ENCODE measurements around the gene TMUB1.
A peak's percentile ranks its signal among the peaks of the same experiment; 100 is the strongest.

The TMUB1 gene

DNA sequence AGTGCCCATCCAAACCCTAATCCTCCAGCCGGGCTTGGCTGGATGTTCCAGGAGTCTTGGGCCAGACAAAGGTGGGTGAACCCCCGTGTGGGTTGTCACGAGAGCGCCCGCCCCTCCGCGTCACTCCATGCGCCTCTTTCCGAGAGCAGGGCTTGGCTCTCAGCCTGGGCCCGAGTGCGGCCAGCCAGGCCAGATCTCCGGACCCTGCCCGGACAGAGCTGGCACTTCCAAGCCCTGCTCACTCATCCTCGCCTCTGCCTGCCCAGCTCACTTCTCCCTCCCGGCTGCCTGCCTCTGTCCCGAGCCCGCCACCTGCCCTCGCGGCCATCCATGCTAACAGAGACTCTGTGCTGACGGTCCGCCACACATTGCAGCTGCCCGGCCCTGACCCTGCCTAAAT lies 37.6 kb upstream of the TMUB1 start:
- DNase-seq: no peak

DNA sequence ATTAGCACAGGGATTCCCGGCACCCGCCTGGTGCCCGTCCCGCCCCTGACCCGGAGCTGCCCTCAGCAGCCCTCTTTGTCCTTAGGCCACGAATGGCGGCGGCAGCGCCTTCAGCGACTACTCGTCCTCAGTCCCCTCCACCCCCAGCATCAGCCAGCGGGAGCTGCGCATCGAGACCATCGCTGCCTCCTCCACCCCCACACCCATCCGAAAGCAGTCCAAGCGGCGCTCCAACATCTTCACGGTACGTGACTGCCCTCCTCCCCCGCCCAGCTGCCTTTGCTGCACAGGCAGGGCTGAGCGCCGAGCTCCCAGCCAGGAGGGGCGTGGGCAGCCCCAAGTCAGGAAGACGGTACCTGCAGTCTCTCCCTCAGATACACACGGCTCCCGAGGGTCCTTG lies 36.6 kb upstream of the TMUB1 start:
- no peak for DNase-seq

DNA sequence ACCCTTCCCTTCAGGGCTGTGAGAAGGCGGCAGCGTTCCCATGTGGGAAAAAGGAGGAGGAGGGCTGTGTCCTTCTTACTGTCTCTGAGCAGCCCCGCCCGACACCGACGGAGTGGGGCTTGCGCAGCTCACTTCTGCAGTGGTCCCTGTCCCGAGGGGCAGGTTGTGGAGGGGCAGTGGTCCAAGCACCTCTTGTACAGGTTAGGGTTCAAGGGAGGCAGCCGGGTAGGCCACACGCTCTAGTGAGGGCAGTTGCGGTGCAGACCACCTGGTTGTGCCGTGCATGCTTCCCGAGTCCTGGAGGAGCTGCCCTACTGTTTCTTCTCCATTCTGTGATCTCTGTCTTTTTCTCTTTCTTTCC lies 35.7 kb upstream of the TMUB1 start:
- no peak for DNase-seq

DNA sequence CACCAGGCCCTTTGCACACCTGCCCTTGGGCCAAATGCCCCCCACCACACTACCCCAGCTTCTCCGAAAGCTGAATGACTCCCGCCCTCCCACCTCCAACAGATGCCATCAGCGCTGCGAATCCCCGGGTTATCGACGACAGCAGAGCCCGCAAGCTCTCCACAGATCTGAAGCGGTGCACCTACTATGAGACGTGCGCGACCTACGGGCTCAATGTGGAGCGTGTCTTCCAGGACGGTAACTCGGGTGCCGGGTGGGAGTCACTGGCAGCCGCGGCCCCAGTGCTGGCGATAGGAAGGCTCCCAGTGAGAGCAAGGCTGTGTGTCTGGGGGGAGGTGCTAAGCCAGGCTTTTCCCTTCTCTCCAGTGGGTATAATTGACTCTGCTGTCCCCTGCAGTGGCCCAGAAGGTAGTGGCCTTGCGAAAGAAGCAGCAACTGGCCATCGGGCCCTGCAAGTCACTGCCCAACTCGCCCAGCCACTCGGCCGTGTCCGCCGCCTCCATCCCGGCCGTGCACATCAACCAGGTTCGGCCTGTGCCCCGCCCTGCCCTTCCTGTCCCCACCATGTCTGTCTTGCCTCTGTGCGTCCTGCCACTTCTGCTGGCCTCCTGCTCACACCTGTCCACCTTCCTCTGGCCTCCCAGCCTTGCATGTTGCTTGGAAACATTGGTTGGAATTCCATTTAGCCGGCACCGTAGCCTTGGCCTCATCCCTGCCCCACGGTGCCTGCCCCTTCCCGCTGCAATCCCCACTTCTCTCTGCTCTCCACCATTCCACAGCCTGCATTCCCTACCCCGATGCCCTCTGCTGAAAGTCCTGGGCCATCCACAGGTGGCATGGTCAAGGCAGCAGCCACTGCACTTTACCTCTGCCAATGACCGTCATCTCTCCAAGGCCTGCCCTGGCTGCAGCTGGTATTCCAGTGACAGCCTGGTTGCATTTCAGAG lies 35.1 kb upstream of the TMUB1 start:
- DNase-seq: no peak

DNA sequence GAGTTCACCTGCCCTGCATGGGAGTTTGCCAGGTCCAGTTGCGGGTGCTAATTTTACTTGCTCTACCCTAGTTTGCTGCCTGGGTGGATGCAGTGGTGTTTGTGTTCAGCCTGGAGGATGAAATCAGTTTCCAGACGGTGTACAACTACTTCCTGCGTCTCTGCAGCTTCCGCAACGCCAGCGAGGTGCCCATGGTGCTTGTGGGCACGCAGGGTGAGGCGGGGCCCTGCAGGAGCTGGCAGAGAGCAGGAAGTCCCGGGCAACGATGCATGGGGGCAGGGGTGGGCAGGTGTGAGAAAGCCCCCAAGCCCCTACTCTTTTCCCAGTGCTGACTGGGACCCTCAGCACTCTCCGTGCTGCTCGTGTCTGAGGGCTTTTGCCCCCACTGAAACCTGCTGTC lies 34.3 kb upstream of the TMUB1 start:
- no peak for DNase-seq

DNA sequence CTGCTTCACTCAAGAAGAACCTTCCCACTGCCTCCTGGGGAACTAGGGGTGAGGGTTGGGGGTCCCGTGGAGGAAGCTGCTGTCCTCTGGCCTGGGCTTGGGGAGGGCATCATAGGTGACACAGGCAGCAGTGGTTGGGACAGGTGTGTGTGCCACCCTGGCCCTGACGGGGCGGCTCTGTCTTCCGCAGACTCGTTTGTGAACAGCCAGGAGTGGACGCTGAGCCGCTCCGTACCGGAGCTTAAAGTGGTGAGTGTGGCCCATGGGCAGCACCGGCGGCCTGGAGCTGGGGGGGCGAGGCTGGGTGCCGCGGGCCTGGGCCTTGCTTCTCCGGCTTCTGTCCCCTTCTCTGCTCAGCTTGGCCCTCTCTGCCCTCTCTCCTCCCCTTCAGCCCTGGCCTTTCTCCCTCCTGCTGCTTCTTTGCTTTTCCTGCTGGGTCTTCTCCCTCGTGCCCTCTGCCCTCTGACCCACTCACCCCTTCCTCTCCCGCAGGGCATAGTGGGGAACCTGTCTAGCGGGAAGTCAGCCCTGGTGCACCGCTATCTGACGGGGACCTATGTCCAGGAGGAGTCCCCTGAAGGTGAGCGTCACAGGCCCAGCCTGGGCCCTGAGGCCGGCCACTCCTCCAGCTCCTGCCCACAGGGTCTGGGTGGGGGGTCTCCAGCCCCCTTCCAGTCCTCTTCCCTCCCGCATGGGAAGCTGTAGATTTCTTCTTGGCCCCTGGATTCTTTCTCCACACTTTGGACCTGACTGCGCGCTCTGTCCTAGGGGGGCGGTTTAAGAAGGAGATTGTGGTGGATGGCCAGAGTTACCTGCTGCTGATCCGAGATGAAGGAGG lies 33.5 kb upstream of the TMUB1 start:
- DNase-seq: no peak

DNA sequence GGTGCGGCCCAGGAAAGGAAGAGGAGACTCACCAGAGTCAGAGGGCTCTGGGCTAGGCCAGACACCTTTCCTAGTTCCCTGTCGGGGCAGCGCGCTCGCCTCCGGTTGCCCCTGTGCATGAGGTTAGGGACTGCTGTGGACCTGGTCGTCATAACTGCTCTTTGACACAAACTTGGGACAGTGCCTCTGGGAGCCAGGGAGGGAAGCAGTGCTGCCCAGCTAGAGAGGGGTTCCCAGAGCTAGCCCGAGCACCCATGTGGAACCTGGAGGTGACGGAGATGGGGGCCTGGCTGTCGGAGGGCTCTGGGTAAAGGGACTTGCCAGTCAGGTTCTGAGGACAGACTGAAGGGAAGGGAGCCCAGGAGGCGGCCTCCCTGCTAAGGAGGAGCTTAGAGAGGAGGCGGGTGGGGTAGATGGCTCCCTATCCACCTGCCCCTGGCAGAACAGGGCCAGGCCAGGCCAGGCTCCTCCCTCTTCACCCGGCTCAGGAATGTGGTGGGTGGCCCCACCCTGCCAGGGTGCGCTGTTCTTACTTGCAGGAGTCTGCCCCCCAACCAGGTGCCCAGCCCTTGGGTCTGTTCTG lies 32.6 kb upstream of the TMUB1 start:
- no peak for DNase-seq

DNA sequence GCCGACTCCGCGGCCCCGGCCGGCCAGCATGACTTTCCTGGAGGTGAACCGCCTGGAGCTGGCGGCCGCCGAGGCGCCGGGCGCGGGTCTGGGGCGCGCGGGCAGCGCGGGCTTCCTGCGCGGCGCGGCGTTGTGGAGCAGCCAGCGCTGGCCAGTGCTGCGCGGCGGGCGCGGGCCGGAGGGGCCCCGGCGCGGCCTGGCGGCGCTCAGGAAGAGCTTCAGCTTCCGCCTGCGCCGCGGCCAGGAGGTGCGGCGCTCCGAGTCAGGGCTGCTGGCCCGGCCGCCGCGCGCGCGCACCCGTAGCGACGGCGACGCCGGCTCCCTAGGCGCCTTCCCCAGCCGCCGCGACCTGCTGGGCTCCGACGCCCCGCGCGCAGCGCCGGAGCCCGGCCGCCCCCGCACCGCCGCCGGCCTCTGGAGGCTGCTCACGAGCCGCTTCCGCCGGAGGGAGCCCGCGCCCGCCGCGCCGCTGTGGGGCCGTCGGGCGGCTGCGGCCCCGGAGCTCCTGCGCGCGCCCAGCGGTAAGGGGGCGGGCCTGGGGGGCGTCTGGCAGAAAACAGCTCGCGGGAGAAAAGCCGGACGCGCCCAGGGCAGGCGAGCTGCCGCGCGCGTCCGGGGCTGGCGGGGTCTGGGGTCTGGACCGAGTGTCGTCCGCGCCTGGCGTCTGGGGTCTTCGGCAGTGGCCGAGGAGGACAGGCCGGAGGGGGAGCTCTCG lies 32.0 kb upstream of the TMUB1 start:
- DNase-seq: peak; percentile 71

DNA sequence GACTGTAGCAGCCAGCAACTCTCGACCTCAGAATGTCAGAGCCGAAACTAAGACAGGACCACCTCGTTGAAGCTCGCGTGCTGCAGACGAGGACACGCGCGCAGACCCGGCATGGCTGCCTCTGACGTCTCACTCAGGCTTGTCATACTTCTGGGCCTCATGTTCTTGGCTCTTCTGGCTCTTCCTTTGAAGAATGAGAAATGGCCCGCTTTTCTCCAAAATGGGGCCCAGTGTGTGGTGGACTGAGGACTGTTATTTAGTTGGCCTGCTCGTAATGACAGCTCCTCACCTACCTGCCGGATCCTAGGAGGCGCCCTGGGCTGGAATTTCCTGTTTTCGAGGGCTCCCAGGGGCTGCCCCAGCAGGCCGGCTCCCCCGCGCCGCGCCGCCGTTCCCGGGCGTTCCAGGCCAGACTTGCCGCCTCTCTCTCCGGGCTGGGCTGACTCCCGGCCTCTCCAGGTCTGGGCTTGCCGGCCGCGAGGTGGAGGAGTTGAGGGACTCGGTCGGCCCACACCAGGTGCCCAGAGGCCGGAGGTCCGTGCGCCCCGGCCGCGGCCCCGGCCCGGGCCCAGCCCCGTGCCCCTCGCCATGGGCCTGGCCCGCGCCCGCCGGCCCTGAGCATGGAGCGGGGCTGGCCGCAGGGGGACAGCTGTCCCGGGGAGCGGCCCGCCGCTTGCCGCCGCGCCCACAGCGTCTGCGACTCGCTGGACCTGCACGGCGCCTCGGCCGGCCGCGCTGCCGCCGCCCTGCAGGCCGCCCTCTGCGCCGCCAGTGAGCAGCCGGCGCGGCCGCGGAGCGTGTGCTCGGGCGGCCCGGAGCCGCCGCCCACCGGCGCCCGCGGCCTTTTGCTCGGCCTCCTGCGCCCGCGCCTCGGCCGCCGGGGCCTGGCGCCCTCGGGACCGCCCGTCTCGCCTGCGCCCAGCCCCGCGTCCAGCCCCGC lies 31.1 kb upstream of the TMUB1 start:
- DNase-seq: no peak

DNA sequence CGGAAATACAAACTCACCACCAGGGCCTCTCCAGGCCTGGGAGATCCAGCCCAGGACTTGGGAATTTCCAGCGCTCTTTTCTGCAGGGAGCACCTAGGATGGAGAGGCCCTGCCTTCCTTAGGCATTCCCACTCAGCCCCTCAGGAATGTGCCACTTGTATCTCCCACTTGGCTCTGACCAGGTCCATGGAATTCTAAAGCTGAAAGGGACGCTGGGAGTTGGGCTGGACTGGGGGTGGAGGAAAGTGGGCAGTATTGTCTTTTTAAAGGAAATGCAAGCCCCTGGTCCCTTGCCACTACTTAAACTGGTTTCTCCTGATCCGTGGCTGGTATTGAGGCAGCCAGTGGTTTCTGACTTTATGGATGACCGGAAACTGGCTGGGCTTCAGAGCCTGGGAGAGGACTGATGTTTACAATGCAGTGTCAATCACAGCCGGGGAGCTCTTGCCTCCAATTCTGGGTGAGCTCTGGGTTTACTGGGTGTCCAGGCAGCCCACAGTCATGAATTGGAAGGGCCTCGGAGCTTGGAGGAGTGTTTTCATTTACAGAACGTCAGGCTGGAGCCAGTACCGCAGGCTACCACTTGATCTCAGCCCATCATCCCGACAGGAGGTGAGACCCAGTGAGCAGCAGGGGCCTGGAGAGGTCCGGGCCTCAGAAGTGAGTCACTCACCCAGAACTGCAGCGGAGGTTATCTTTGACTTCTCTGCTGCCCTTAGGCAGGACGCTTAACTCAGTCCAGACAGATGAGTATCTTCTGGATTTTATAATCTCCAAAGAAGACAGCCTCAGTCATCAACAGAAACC lies 30.3 kb upstream of the TMUB1 start:
- no peak for DNase-seq

DNA sequence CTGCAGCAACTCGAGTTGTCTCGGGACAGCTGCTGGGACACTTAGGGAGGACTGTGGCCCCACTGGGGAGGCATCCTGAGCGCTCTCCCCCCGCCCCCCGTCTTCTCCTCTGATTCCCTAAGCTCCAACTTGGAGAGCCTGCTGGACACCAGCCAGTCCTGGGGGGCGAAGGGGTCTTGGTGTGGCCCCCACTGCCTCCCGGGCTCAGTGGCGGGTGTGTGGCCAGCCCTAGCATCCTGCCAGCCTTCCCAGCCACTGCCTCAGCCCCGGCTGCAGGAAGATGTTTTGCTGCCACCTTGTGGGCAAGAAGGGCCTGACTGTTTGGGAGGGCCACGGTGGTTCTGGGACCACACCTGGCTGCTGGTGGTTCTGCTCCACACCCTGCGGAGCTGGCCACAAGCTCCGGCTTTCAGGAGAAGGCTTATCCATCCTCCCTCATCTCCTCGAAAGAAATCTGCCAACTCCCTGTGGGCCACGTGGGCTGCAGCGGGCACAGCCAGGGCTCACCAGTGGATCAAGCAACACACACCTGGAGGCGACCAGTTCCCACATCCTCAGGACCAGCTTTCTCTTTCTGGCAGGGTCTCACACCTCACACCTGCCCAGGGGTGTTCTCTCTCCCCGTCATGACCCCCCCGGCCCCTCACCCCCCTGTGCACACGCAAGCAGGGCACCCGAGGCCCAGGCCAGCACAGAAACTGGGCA lies 27.8 kb upstream of the TMUB1 start:
- DNase-seq: peak; percentile 88

DNA sequence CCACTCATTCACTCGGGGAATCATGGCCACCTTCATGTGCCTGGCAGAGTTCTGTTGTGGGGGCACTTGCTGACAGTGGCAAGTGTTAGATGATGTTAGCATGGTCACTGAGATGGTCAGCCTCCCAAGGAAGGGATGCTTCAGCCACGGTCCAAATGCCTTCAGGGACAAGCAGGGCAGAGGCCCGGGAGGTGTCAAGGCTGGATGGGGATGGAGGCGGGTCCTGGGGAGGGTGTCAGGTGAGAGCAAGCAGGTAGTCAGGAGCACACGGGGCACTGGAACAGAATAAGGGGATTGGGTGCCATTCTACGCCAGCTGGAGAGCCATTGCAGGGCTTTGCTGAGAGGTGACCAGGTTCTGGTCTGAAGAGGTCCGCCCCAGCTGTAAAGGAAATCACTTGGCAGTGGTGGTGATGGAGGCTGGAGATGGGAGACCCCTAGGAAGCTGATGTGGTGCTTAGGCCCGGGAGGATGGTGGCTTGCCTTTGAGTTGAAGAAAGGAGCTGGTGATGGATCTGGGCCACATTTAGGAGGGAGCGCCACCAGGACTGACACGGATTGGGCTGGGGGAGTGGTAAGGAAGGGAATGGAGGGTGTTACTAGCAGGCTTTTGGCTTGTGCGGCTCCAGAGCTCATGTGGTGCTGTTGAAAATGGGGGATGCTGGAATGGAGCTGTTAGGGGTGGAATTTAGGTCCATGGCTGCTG lies 27.1 kb upstream of the TMUB1 start:
- no peak for DNase-seq

DNA sequence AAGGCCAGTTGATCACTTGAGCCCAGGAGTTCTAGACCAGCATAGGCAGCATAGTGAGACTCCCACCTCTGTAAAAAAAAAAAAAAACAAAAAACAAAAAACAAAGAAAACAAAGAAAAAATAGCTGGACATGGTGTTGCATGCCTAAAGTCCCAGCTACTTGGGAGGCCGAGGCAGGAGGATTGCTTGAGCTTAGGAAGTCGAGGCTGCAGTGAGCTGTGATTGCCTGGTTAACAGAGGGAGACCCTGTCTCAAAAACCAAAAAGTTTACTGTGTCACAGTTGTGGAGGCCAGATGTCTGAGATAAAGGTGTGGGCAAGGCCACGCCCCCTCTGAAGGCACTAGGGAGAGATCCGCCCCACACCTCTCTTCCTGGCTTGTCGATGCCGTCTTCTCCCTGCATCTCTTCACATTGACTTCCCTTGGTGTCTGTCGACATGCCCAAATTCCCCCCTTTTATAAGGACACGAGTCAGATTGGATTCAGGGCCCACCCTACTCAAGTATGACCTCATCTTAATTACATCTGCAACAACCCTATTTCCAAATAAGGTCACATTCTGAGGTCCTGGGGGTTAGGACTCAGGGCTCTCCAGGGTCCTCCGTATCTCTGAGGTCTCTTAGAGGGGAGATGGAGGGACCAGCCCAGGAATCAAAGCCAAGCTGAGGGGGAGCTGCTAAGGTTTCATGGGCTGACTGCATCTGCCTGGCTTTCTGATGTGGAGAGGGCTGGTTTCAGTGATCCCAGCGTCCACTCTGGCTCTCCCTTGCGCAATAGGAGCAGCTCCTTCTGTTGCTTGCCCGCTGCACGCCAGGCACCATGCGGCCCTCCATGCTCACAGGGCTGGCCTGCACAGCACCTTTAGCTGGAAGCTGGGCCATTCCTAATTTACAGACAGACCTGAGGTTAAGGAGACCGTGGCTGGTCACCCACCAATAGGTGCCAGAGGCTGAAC lies 26.1 kb upstream of the TMUB1 start:
- no peak for DNase-seq

DNA sequence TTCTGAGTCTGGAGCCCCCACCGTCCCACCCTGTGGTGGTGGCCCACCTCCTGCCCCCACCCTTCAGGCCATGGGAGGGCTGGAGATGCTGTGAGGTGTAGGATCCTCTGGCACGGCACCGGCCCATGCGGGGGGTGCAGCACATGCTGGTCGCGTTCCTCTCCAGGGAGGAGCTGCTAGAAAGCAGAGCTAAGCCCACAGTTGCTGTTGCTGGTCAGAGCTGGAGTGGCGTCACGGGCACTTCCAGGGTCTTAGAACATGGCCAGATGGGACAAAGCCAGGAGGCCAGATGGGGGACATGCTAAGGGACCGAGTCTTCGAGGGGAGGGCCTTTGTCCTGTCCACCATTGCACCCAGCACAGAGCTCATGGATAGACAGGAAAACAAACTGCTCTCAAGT lies 24.6 kb upstream of the TMUB1 start:
- no peak for DNase-seq

DNA sequence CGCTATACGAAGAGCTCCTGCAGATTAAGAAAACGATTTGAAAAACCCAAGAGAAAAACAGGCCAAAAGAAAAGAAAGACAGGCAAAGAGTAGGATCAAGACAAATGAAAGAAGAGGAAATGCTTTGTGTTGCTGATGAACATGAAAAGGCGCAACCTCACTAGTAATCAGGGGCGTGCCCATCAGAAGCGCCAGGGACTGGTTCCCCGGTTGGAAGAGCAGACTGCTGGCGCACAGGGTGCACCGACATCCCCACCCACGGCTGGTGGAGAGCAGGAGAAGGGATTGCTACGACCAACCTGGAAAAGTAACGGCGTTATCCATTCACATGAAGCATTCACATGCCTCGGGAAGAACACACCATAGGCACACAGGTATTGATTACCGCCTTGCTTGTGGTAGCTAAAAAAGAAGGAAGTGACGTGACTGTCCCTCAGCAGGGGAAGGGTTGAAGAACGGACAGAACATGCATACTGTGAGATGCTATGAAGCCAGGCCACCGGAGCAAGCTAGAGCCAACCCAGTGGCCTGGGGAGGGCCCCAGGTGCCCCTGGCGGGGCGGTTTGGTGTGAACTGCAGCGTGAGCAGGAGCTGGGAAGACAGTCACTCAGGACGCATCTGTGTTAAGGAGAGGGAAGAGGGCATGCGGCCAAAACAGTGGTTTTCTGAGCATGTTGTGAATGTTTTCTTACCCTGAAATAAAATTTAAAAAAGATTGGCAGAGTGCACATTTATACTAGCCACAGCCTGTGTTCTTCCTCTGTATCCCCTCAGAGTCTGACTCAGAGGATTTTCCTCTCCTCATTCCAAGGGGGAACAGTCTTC lies 21.3 kb upstream of the TMUB1 start:
- no peak for DNase-seq

DNA sequence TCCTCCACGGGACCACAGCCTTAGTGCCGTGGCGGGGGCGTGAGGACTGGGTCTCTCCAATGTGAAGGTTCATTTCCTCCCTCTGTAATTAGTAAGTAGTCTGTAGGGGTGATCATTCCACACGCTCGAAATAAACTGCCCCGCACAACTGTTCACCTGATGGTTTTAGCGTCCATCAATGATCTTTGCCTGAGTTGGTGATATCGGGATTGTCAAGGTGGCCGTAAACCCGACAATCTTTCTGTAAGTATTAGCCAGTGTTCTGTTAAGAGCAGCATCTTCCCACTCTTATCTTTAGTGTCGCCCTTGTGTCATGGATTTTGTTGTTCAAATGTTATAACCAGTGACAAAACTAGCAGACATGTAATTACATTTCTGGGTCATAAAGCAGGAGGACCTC lies 20.7 kb upstream of the TMUB1 start:
- no peak for DNase-seq

DNA sequence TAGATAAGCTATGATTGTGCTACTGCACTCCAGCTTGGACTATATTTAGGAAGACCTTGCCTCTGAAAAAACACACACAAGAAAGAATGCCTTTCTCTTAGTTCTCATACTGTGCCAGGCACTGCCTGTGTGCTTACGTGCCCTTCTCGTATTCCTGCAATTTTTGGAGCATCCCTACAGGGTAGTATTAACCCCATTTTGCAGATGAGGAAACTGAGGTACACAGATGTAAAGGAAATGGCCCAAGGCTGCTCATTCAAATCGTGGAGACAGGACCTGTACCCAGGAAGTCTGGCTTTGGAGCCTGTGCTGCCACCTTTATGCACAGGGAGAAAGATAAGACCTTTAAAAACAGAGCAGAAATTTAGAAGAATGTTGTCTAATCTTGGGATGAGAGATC lies 19.7 kb upstream of the TMUB1 start:
- no peak for DNase-seq

All from activated CD8-positive, alpha-beta memory T cell treated with anti-CD3 and anti-CD28 coated beads for 24 hours (primary cell).